Measurements from ENCODE around the gene DENND5A.

- TF ChIP-seq POLR2A (IDR thresholded peaks at IDR 0.05) (no peak), EP300 (IDR thresholded peaks at IDR 0.05) (no peak)
These were observed 9.5 kb upstream of the DENND5A start for GRCh38 chr11:9274499-9275258.
